HG03175 (cell line): ENCODE measurements around the gene POSTN.
"Not testable (repeated sequence)": the region's sequence is repeated elsewhere in the genome, so short reads cannot be mapped to it uniquely, and the experiment has no call there.

Experiments used
- ATAC-seq: cut with Tn5 transposase; IDR thresholded peaks from one replicate; pipeline ENCODE4 v1.9.1; 2021; ENCODE audit warnings: mild to moderate bottlenecking, moderate library complexity; ENCODE audit not compliant: unreplicated experiment

Gene POSTN

GRCh38 chr13:37599519-37599918 lies 951 bp upstream of the POSTN start:
- ATAC-seq: no peak

GRCh38 chr13:37597477-37598025 lies 1.0 kb downstream of the POSTN start:
- no peak for ATAC-seq

- no peak for ATAC-seq
Observed at GRCh38 chr13:37596805-37597204, 1.8 kb downstream of the POSTN start.

- ATAC-seq: no peak
Observed at GRCh38 chr13:37595162-37595561, 3.4 kb downstream of the POSTN start.

- no peak for ATAC-seq
Observed at GRCh38 chr13:37594550-37594949, 4.0 kb downstream of the POSTN start.

GRCh38 chr13:37589381-37589780 lies 9.2 kb downstream of the POSTN start:
- not testable (repeated sequence) for ATAC-seq

- no peak for ATAC-seq
Observed at GRCh38 chr13:37587236-37587635, 11.3 kb downstream of the POSTN start.

- ATAC-seq: no peak
Observed at GRCh38 chr13:37586164-37586563, 12.4 kb downstream of the POSTN start.

GRCh38 chr13:37585541-37585940 lies 13.0 kb downstream of the POSTN start:
- ATAC-seq: no peak

GRCh38 chr13:37576601-37577000 lies 22.0 kb downstream of the POSTN start:
- ATAC-seq: no peak

- ATAC-seq: no peak
Observed at GRCh38 chr13:37565425-37565824, 33.1 kb downstream of the POSTN start.

GRCh38 chr13:37561031-37561430 lies 37.5 kb downstream of the POSTN start:
- ATAC-seq: no peak

GRCh38 chr13:37560526-37560925 lies 38.0 kb downstream of the POSTN start:
- no peak for ATAC-seq

GRCh38 chr13:37558766-37559165 lies 39.8 kb downstream of the POSTN start:
- ATAC-seq: not testable (repeated sequence)

GRCh38 chr13:37546087-37546486 lies 52.5 kb downstream of the POSTN start:
- ATAC-seq: no peak

GRCh38 chr13:37544995-37545394 lies 53.6 kb downstream of the POSTN start:
- ATAC-seq: no peak

- ATAC-seq: no peak
Observed at GRCh38 chr13:37539976-37540605, 58.5 kb downstream of the POSTN start.

- ATAC-seq: no peak
Observed at GRCh38 chr13:37539170-37539569, 59.4 kb downstream of the POSTN start.

- no peak for ATAC-seq
Observed at GRCh38 chr13:37535501-37535900, 63.1 kb downstream of the POSTN start.

GRCh38 chr13:37534676-37535075 lies 63.9 kb downstream of the POSTN start:
- no peak for ATAC-seq

- ATAC-seq: no peak
Observed at GRCh38 chr13:37534181-37534580, 64.4 kb downstream of the POSTN start.

- no peak for ATAC-seq
Observed at GRCh38 chr13:37531049-37531448, 67.5 kb downstream of the POSTN start.
